A549 (cell line): ENCODE results near the gene USP6NL. TPM values are rescaled to one million over a fixed set of nuclear protein-coding genes. Genes with fewer than 3 reads are reported as not detected.

ENCODE experiments used
- ATAC-seq, 2 experiments: fragments of 200-7000 bp in 1 of 2; fragments of >200 bp in 1 of 2; cut with Nextera tagmentation in 1 of 2; cut with Tn5 transposase in 1 of 2; 3 replicates each; pipeline versions ENCODE4 v1.8.0 to v1.9.1; 2018 to 2020; ENCODE audit warnings: mild to moderate bottlenecking in 1 of 2, moderate library complexity in 1 of 2
- CTCF ChIA-PET: fragments of 300-600 bp; sonication (Branson Sonifier 250); formaldehyde crosslinking; extraction: SDS; loops from one replicate; lab custom pipeline; 2021; ENCODE audit warnings: antibody characterized with exemption, inconsistent platforms; lab: Yijun Ruan, JAX
- POLR2A ChIA-PET: fragments of 350-600 bp; formaldehyde crosslinking; extraction: SDS; loops from one replicate; lab custom pipeline; 2021; ENCODE audit warnings: antibody characterized with exemption, inconsistent platforms; lab: Yijun Ruan, JAX
- DNase-seq, 2 experiments: peaks; one replicate each; pipeline versions ENCODE4 v3.0.0 to v3.0.0-alpha.2; 2011 to 2016; ENCODE audit warnings: low read depth in 1 of 2, low spot score in 1 of 2
- FAIRE-seq: peaks from 2 replicates; lab custom pipeline; 2011; peaks lifted over from hg19 to GRCh38; lab: Jason Lieb, UNC
- H3K27ac ChIP-seq, 2 experiments: fragments of >200 bp; sonication (Bioruptor Twin); formaldehyde crosslinking; 3 replicates each; pipeline ENCODE4 v1.5.1; 2016 to 2017
- H3K4me1 ChIP-seq: fragments of >200 bp; sonication (Bioruptor Twin); formaldehyde crosslinking; 3 replicates; pipeline ENCODE4 v1.6.1; 2016
- H3K4me2 ChIP-seq: fragments of >200 bp; sonication (Bioruptor Twin); formaldehyde crosslinking; 3 replicates; pipeline ENCODE4 v1.6.1; 2016
- H3K4me3 ChIP-seq: fragments of >200 bp; sonication (Bioruptor Twin); formaldehyde crosslinking; 3 replicates; pipeline ENCODE4 v1.5.1; 2016
- H3K9me3 ChIP-seq: fragments of >200 bp; sonication (Bioruptor Twin); formaldehyde crosslinking; 3 replicates; pipeline ENCODE4 v1.6.1; 2016
- ATOH8 ChIP-seq: fragments of 250-450 bp; sonication (Bioruptor Pico); IDR thresholded peaks from 2 replicates; pipeline ENCODE4 v1.5.0; 2020; ENCODE audit warnings: low read depth, mild to moderate bottlenecking, moderate library complexity
- BCL3 ChIP-seq: fragments of >200 bp; sonication (Bioruptor Twin); formaldehyde crosslinking; IDR thresholded peaks from 3 replicates; pipeline ENCODE4 v1.6.1; 2016
- BHLHE40 ChIP-seq: IDR thresholded peaks from 2 replicates; pipeline ENCODE4 v1.6.1; 2012; ENCODE audit warnings: low read depth, low read length, inconsistent platforms
- CBX8 ChIP-seq: fragments of 200-600 bp; sonication (generic); IDR thresholded peaks from 2 replicates; pipeline ENCODE4 v1.6.1; 2016
- CTCF ChIP-seq: fragments of >200 bp; sonication (Bioruptor Twin); formaldehyde crosslinking; IDR thresholded peaks from 3 replicates; pipeline ENCODE4 v1.5.1; 2016
- E2F6 ChIP-seq: IDR thresholded peaks from 2 replicates; pipeline ENCODE4 v1.6.1; 2012; ENCODE audit warnings: low read depth, borderline replicate concordance
- EHF ChIP-seq: fragments of 250-450 bp; sonication (Bioruptor Pico); IDR thresholded peaks from 2 replicates; pipeline ENCODE4 v1.5.0; 2020; ENCODE audit warnings: mild to moderate bottlenecking
- EHMT2 ChIP-seq: fragments of 200-600 bp; sonication (generic); IDR thresholded peaks from 2 replicates; pipeline ENCODE4 v1.6.1; 2016; ENCODE audit warnings: antibody characterized with exemption, low read depth, mild to moderate bottlenecking, moderate library complexity
- ESRRA ChIP-seq: fragments of 150-350 bp; IDR thresholded peaks from 2 replicates; pipeline ENCODE4 v1.6.1; 2014; ENCODE audit warnings: mild to moderate bottlenecking, low read length, borderline replicate concordance
- FOSL2 ChIP-seq, 2 experiments: fragments of 450-650 bp in 1 of 2; fragments of >200 bp in 1 of 2; sonication (Bioruptor Twin) in 1 of 2; formaldehyde crosslinking; IDR thresholded peaks; 2 replicates each; pipeline versions ENCODE4 v1.5.0 to v1.6.1; 2016 to 2020; ENCODE audit warnings: mild to moderate bottlenecking in 1 of 2, moderate library complexity in 1 of 2
- HMGXB4 ChIP-seq: fragments of 250-450 bp; sonication (Bioruptor Pico); IDR thresholded peaks from 2 replicates; pipeline ENCODE4 v1.5.0; 2021; ENCODE audit warnings: mild to moderate bottlenecking, moderate library complexity, borderline replicate concordance
- HOXB13 ChIP-seq: fragments of 250-450 bp; sonication (Bioruptor Pico); IDR thresholded peaks from 2 replicates; pipeline ENCODE4 v1.5.0; 2020; ENCODE audit warnings: low read depth, mild to moderate bottlenecking, moderate library complexity
- JUN ChIP-seq, 2 experiments: fragments of >200 bp; sonication (Bioruptor Twin); formaldehyde crosslinking; IDR thresholded peaks; 2 replicates in 1 of 2; 3 replicates in 1 of 2; pipeline ENCODE4 v1.6.1; 2016 to 2017
- JUNB ChIP-seq: fragments of >200 bp; sonication (Bioruptor Twin); formaldehyde crosslinking; IDR thresholded peaks from 2 replicates; pipeline ENCODE4 v1.6.1; 2016
- KDM1A ChIP-seq: fragments of 200-600 bp; sonication (generic); IDR thresholded peaks from 2 replicates; pipeline ENCODE4 v1.6.1; 2016; ENCODE audit warnings: low read depth, mild to moderate bottlenecking
- MAFK ChIP-seq: fragments of 450-650 bp; IDR thresholded peaks from 2 replicates; pipeline ENCODE4 v1.6.1; 2014; ENCODE audit not compliant: partially characterized antibody
- MAX ChIP-seq: IDR thresholded peaks from 2 replicates; pipeline ENCODE4 v1.6.1; 2012
- MAZ ChIP-seq: fragments of 150-350 bp; IDR thresholded peaks from 2 replicates; pipeline ENCODE4 v1.6.1; 2014; ENCODE audit warnings: antibody characterized with exemption, low read depth, low read length, borderline replicate concordance
- NFE2L2 ChIP-seq: fragments of 150-350 bp; conservative IDR thresholded peaks from 2 replicates; pipeline ENCODE4 v1.6.1; 2014; ENCODE audit warnings: low read length
- NPAS2 ChIP-seq: fragments of 250-450 bp; sonication (Bioruptor Pico); IDR thresholded peaks from 2 replicates; pipeline ENCODE4 v1.8.0; 2022; ENCODE audit warnings: mild to moderate bottlenecking, moderate library complexity, borderline replicate concordance
- NR3C1 ChIP-seq: fragments of >200 bp; sonication (Bioruptor Twin); formaldehyde crosslinking; IDR thresholded peaks from 3 replicates; pipeline ENCODE4 v1.6.1; 2017
- PBX3 ChIP-seq: IDR thresholded peaks from 2 replicates; pipeline ENCODE4 v1.6.1; 2012
- POLR2AphosphoS2 ChIP-seq: conservative IDR thresholded peaks from 2 replicates; pipeline ENCODE4 v1.6.1; 2012; ENCODE audit warnings: low read length, improper control_type of control experiment, inconsistent platforms
- RFX5 ChIP-seq: fragments of 450-650 bp; IDR thresholded peaks from 2 replicates; pipeline ENCODE4 v1.7.1; 2014; ENCODE audit warnings: antibody characterized with exemption, mild to moderate bottlenecking, moderate library complexity
- SMC3 ChIP-seq: fragments of >200 bp; sonication (Bioruptor Twin); formaldehyde crosslinking; IDR thresholded peaks from 3 replicates; pipeline ENCODE4 v1.6.1; 2018; ENCODE audit warnings: inconsistent platforms
- ZC3H11A ChIP-seq: fragments of 450-650 bp; IDR thresholded peaks from 2 replicates; pipeline ENCODE4 v1.6.1; 2014; ENCODE audit warnings: antibody characterized with exemption, mild to moderate bottlenecking
- ZFP36 ChIP-seq: fragments of 450-650 bp; IDR thresholded peaks from 2 replicates; pipeline ENCODE4 v1.6.1; 2014; ENCODE audit warnings: borderline replicate concordance; ENCODE audit not compliant: partially characterized antibody
- ZSCAN20 ChIP-seq: fragments of 250-450 bp; sonication (Bioruptor Pico); IDR thresholded peaks from 2 replicates; pipeline ENCODE4 v1.8.0; 2022; ENCODE audit warnings: mild to moderate bottlenecking, moderate library complexity
- WGBS: methylation state at CpG from one replicate; pipeline ENCODE4 v1.1.6; 2017; ENCODE audit errors: missing lambda C conversion rate; 5-methylcytosine and 5-hydroxymethylcytosine counted together
- polyA plus RNA-seq, 4 experiments: library from polyadenylated mRNA; depleted of rRNA in 3 of 4; stranded (reverse); fragments of >200 nt; fragmentation: RNase III in 1 of 4; extraction: RNeasy Plus Mini Kit Qiagen cat#74134 plus additional on column Dnase treatment in 1 of 4; gene quantifications; 2 replicates in 3 of 4; 3 replicates in 1 of 4; pipeline ENCODE4 v1.2.3, GENCODE V29; 2011 to 2017

USP6NL gene
- polyA plus RNA-seq, 2 of the 4 experiments (the other 2 are of a cell fraction) = 10.6 to 18.2 TPM

GRCh38 chr10:11433657-11434056, 177.8 kb downstream of the USP6NL start:
- DNase-seq (no peak), FAIRE-seq (no peak), ATAC-seq (no peak)
- WGBS = 51% methylated on average over 8 of the region's 11 CpGs
- Histone ChIP-seq H3K4me3 (no peak overlapping the region), H3K4me2 (no peak overlapping the region), H3K27ac (no peak overlapping the region), H3K4me1 (no peaks in the 10 kb centered on the region), H3K9me3 (peaks cover 1% of the 10 kb centered on the region; the same call in 1 of the 3 replicates)
- CTCF ChIA-PET = interaction anchor here (1.2 to 1.3 kb wide), 2 partner anchors 32 to 324 kb away, joined by 3 read pairs; no protein-coding TSS in a partner anchor
- no peak for TF ChIP-seq RFX5
- TF ChIP-seq ZSCAN20 (CRISPR knock-in tag) = no peak
- no peak for TF ChIP-seq NPAS2 (CRISPR knock-in tag)
- no peak for TF ChIP-seq POLR2AphosphoS2
- TF ChIP-seq EHMT2 = no peak
- no peak for TF ChIP-seq MAFK
- TF ChIP-seq NFE2L2 = no peak
- TF ChIP-seq EHF = no peak
- TF ChIP-seq MAZ = no peak
- TF ChIP-seq FOSL2 (IDR thresholded peaks at IDR 0.05) = no peak
- no peak for TF ChIP-seq FOSL2 (CRISPR knock-in tag; IDR thresholded peaks at IDR 0.05)
- TF ChIP-seq ZC3H11A = no peak
- TF ChIP-seq CTCF = no peak
- TF ChIP-seq JUNB = no peak
- TF ChIP-seq HOXB13 (CRISPR knock-in tag) = no peak
- TF ChIP-seq E2F6 = no peak
- no peak for TF ChIP-seq KDM1A
- TF ChIP-seq MAX = no peak
- TF ChIP-seq CBX8 = no peak
- TF ChIP-seq ZFP36 = no peak
- TF ChIP-seq BCL3 = no peak
- POLR2A ChIA-PET = no interaction called here

GRCh38 chr10:11431216-11431555, 180.3 kb downstream of the USP6NL start:
- H3K9me3 ChIP-seq = peaks cover 3% of the 10 kb centered on the region; the same call in 1 of the 3 replicates
- WGBS = 15% methylated on average over 4 of the region's 4 CpGs

More at GRCh38 chr10:11431216-11431555, 180.3 kb downstream of the USP6NL start:
- TF ChIP-seq BHLHE40 (no peak), KDM1A (no peak), SMC3 (no peak), PBX3 (no peak), ATOH8 (CRISPR knock-in tag) (no peak), NR3C1 (no peak), POLR2AphosphoS2 (no peak), JUN (IDR thresholded peaks at IDR 0.05) (no peak), JUNB (no peak), ESRRA (no peak), HMGXB4 (CRISPR knock-in tag) (no peak), MAFK (no peak), CTCF (no peak)
- FAIRE-seq = no peak
- Histone ChIP-seq H3K27ac (no peak overlapping the region), H3K4me2 (no peak overlapping the region), H3K4me3 (no peak overlapping the region), H3K4me1 (no peaks in the 10 kb centered on the region)
- ChIA-PET CTCF (no interaction called here), POLR2A (no interaction called here)
- no peak for DNase-seq
- ATAC-seq = no peak
